AG04450 (cell line): ENCODE measurements around the gene WIPI1. TPM values are rescaled to one million over a fixed set of nuclear protein-coding genes. Genes with fewer than 3 reads are reported as not detected.

Experiments
- CTCF ChIA-PET: fragments of 300-600, 350-600 bp; formaldehyde crosslinking; extraction: SDS; loops from one replicate; lab custom pipeline; 2022; ENCODE audit warnings: antibody characterized with exemption, inconsistent platforms; lab: Charles Lee
- POLR2A ChIA-PET: fragments of 350-600 bp; formaldehyde crosslinking; extraction: SDS; loops from one replicate; lab custom pipeline; 2021; ENCODE audit warnings: antibody characterized with exemption, inconsistent platforms; lab: Yijun Ruan, JAX
- DNase-seq: peaks from one replicate; pipeline ENCODE4 v3.0.0-alpha.2; 2011; ENCODE audit warnings: low read depth, low spot score
- H3K27ac ChIP-seq: one replicate; pipeline ENCODE4 v1.5.1; 2012; ENCODE audit warnings: low read depth, low read length, control low read depth
- H3K27me3 ChIP-seq: one replicate; pipeline ENCODE4 v1.6.0; 2012; ENCODE audit warnings: low read length; ENCODE audit not compliant: control insufficient read depth, insufficient read depth
- H3K4me3 ChIP-seq: 2 replicates; pipeline ENCODE4 v1.5.1; 2011; ENCODE audit warnings: mild to moderate bottlenecking, low read depth, low read length, control low read depth
- H3K9me3 ChIP-seq: 2 replicates; pipeline ENCODE4 v1.5.1; 2012; ENCODE audit warnings: low read length; ENCODE audit not compliant: control insufficient read depth, insufficient read depth
- polyA plus RNA-seq: library from polyadenylated mRNA; depleted of rRNA; stranded (reverse); fragments of >200 nt; gene quantifications from 2 replicates; pipeline ENCODE4 v1.2.3, GENCODE V29; 2011
- TF ChIP-seq, protein P1 (sequence below): IDR thresholded peaks from 2 replicates; pipeline ENCODE4 v1.5.1; 2011; ENCODE audit warnings: low read depth, low read length, control low read depth, inconsistent platforms

Gene WIPI1
- polyA plus RNA-seq, 1 experiment, result 125 TPM

DNA sequence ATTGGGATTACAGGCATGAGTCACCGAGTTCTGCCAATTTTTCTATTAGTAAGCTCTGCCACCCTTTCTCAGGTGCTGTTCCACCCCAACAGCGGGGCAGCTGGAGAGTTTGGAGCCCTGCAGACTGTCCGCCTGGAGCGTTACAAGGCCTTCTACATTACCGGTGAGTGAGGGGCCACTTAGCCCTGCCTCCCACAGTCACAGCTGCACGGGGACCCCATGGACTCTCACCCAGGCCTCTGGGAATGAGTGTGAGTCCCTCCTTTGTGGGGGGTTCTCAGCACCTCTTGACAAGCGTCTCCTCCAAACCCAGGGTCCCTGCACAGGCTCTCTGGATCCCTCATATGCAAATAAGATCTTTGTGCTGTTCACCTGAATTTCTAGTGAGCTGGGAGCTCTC lies 56.0 kb downstream of the WIPI1 start:
- TF ChIP-seq, protein P1, sequence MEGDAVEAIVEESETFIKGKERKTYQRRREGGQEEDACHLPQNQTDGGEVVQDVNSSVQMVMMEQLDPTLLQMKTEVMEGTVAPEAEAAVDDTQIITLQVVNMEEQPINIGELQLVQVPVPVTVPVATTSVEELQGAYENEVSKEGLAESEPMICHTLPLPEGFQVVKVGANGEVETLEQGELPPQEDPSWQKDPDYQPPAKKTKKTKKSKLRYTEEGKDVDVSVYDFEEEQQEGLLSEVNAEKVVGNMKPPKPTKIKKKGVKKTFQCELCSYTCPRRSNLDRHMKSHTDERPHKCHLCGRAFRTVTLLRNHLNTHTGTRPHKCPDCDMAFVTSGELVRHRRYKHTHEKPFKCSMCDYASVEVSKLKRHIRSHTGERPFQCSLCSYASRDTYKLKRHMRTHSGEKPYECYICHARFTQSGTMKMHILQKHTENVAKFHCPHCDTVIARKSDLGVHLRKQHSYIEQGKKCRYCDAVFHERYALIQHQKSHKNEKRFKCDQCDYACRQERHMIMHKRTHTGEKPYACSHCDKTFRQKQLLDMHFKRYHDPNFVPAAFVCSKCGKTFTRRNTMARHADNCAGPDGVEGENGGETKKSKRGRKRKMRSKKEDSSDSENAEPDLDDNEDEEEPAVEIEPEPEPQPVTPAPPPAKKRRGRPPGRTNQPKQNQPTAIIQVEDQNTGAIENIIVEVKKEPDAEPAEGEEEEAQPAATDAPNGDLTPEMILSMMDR, result no peak
- no peaks in the 10 kb centered on the region for H3K9me3 ChIP-seq
- no peak overlapping the region for H3K27ac ChIP-seq
- ChIA-PET POLR2A (interaction anchor here (0.6 to 1.2 kb wide), 2 partner anchors 47 to 154 kb away, joined by 9 to 10 read pairs; no protein-coding TSS in a partner anchor), CTCF (interaction anchor here (3.8 kb wide), 1 partner anchor 138 kb away, joined by 72 read pairs; no protein-coding TSS in a partner anchor)
- no peaks in the 10 kb centered on the region for H3K27me3 ChIP-seq
- no peak for DNase-seq
- no peak overlapping the region for H3K4me3 ChIP-seq

DNA sequence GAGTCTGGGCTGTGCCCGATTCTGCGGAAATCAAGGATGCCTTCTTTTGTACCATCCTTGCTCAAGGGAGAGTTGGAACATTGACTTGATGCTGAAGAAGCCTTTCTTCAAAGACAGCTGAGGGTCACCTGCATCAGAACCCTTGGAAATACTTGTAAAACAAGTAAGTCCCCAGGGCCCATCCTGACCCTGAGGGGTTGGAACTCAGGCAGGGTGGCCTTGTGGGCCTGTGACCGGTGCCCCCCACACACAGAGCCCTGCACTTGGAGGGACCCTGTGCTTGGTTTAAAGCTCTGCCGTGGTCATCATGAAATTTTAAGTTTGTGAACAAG lies 56.9 kb downstream of the WIPI1 start:
- Histone ChIP-seq H3K27ac (peak overlapping the region; percentile 47), H3K9me3 (peaks cover under 1% of the 10 kb centered on the region; the same call in 1 of the 2 replicates), H3K4me3 (no peak overlapping the region), H3K27me3 (no peaks in the 10 kb centered on the region)
- DNase-seq, result no peak
- POLR2A ChIA-PET, result interaction anchor here (1.2 kb wide), 1 partner anchor 46 kb away, joined by 9 read pairs; no protein-coding TSS in a partner anchor
- TF ChIP-seq, protein P1, result no peak
- CTCF ChIA-PET, result interaction anchor here (0.7 to 3.8 kb wide), 5 partner anchors 11 to 200 kb away, joined by 3 to 72 read pairs (median 7); no protein-coding TSS in a partner anchor

DNA sequence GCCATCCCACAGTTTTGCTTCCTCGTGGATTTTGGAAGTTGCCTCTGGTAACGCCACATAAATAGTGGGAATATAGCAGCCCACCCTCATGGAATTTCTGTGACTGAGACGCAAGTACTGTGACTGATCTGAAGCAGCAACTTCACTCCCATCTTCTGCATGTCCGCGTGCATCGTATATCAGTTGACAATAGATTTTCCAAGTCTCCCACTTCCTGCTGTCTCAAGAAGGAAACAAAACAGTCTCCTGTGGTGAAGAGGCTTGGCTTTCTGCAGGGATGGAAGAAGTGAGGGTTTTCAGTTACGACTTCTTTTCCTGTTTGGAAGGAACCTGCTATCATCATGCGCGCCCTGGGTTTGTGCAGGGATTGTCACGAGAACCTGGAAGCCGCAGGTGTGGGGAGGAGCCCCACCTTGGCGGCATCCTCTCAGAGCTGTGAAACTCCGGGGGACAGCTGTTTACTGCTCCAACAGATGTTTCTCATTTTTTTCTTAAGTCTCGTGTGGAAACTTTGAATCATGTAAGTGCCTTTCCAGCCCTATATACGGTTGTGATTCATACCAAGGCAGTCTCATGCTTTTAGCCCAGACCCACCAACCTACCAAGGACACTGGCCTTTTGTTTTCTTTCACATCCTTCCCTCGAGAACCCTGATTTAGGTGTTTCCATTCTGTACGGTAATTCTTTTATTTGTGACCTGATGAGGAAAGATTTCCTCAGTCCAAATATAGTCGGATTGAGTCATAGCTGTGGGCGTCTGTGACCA lies 57.5 kb downstream of the WIPI1 start:
- Histone ChIP-seq H3K4me3 (no peak overlapping the region), H3K27ac (peak overlapping the region; percentile 47), H3K9me3 (peaks cover 6% of the 10 kb centered on the region), H3K27me3 (no peaks in the 10 kb centered on the region)
- CTCF ChIA-PET, result interaction anchor here (0.5 to 3.8 kb wide), 40 partner anchors 7 to 415 kb away, joined by 3 to 72 read pairs (median 6); partner anchors contain the start of genes AMZ2 and SLC16A6
- no peak for DNase-seq
- TF ChIP-seq, protein P1, result no peak
- POLR2A ChIA-PET, result interaction anchor here (0.6 to 1.3 kb wide), 5 partner anchors 36 to 108 kb away, joined by 3 to 9 read pairs (median 4); no protein-coding TSS in a partner anchor

DNA sequence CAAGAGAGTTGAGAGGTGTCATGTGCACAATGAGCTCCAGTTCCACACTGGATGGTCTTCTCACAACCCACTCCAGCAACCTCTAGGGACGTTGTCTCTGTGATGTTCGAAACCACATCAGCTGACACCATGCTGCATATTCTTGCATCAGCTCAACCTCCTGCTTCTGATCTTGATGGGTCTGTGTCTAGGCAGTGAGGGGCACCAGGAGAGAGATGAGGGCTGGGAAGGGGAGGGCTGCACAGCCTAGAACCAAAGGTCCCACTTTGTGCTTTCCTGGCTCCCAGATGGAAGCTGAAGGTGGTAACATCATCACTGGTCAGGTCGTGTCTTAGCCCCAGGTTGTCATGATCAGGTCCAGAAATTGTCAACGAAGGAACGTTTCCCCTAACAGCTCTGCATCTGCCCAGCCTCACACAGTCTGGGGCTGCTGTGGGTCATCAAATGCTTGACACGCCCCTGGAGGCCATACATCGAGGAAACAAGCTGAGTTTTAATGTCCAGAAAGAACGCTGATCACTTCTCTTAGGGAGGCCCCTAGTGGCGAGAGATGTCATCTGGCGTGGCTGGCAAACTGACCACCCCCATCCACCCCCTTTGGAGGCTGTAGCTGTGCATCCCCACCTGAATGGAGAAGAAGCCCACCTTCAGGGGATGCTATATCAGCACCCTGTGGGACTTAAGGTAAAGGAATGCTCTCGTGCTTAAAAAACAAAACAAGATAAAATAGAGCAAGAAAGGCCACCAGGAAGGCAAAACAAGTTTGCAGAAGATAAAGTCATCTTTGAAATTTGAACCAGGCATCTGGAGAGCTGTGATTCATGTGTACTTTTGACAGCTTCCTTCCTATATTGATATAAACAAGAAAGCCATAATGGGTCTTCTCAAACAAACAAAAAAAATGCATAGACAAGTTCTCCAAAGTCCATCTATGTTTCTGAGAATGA lies 58.3 kb downstream of the WIPI1 start:
- no peak overlapping the region for H3K4me3 ChIP-seq
- DNase-seq, result peak; percentile 50
- TF ChIP-seq, protein P1, result peak; percentile 90

More for the DNA sequence above, 58.3 kb downstream of the WIPI1 start:
- ChIA-PET POLR2A (interaction anchor here (0.6 to 1.3 kb wide), 6 partner anchors 15 to 107 kb away, joined by 3 to 6 read pairs (median 4); no protein-coding TSS in a partner anchor), CTCF (interaction anchor here (0.5 to 3.8 kb wide), 49 partner anchors 8 to 415 kb away, joined by 3 to 72 read pairs (median 6); partner anchors contain the start of genes AMZ2 and SLC16A6)
- Histone ChIP-seq H3K9me3 (peaks cover 8% of the 10 kb centered on the region), H3K27ac (no peak overlapping the region), H3K27me3 (no peaks in the 10 kb centered on the region)
